ENCODE results near the gene FAM237B.

The FAM237B gene

DNA sequence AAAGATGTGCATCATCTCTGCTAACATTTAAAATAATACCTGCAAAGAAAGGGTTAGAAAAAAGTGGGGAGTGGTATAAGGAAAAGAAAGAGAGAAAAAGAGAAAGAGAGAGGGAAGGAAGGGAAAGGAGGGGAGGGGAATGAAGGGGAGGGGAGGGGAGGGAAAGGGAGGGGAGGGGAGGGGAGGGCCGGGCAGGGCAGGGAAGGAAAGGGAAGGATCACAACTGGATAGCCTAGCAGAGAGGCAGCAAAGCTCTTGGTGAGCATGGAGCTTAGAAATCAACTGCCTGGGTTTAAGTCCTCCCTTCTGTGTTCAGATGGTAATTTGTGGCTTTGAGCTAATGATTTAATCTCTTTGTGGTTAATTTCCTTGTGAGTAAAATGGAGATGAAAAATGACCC, 5.4 kb upstream of the FAM237B start:
- DNase-seq (ENCODE audit: insufficient read length): no peak
- no peak for FAIRE-seq
- TF ChIP-seq POLR2AphosphoS5 (IDR thresholded peaks at IDR 0.05; ENCODE audit: low read depth, low read length) (no peak), POLR2A (IDR thresholded peaks at IDR 0.05; ENCODE audit: low read depth, low read length) (no peak), TAF1 (IDR thresholded peaks at IDR 0.05; ENCODE audit: borderline replicate concordance, low read depth, low read length) (no peak)

DNA sequence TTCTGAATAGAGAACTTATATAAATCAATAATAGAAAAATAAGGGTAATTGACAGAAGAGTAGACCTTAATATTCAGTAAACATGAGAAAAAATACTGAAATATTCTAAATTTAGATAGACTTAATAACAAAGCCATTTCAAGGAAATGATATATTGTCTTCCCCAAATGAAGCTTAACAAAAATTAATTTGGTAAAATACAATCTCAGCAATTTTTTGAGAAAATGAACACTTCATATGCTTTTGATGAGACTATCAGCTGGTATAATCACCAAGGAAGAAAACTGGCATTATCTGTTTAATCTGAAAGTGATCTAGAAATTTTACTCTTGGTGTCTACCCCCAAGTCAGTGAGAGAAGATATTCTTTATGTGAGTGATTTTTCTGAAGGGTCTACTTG, 1.7 kb upstream of the FAM237B start:
- TF ChIP-seq TAF1 (IDR thresholded peaks at IDR 0.05; ENCODE audit: borderline replicate concordance, low read depth, low read length) (no peak), POLR2A (IDR thresholded peaks at IDR 0.05; ENCODE audit: low read depth, low read length) (no peak)
- FAIRE-seq (no peak), DNase-seq (ENCODE audit: insufficient read length) (no peak)

DNA sequence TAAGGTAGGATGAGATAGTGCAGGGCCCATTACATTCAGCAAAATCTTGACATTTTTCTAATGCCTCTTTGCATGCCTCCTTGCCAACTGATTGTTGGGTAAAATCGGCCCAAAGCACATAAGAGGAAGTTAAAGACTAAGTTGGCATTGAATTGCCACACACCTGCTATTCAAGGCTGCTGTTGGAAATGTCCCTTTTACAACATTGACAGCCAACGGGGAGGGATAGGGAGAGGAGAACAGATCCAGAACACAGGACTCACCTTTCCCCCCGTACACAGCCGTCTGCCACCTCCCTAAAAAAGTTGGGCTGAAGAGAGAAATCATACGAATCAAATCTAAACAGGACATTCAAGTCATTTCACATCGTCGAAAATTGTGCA, 695 bp downstream of the FAM237B start:
- no peak for FAIRE-seq
- DNase-seq (ENCODE audit: insufficient read length): no peak
- no peak for TF ChIP-seq POLR2A (IDR thresholded peaks at IDR 0.05; ENCODE audit: low read depth, low read length)
- TF ChIP-seq TAF1 (IDR thresholded peaks at IDR 0.05; ENCODE audit: borderline replicate concordance, low read depth, low read length): no peak
- TF ChIP-seq POLR2AphosphoS5 (IDR thresholded peaks at IDR 0.05; ENCODE audit: low read depth, low read length): no peak

DNA sequence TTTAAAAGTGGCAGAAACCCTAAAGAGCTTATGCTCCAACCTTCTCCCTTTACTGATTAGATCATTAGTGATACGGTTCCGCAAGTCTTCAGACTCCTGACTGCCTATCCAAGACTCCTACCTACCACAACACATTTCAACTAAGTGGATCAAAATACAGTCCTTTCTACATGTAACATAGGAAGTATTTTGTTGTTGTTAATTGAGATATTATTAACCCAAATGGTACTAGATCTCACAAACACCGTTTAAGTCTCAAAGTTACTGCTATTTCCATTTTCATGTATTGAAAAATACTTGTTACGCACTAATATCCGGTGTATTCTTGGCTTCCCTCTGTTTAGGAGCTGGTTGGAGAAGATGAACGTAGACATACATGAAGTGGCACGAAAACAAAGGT, 1.1 kb downstream of the FAM237B start:
- TF ChIP-seq POLR2AphosphoS5 (IDR thresholded peaks at IDR 0.05; ENCODE audit: low read depth, low read length) (no peak), TAF1 (IDR thresholded peaks at IDR 0.05; ENCODE audit: borderline replicate concordance, low read depth, low read length) (no peak), POLR2A (IDR thresholded peaks at IDR 0.05; ENCODE audit: low read depth, low read length) (no peak)
- no peak for FAIRE-seq
- no peak for DNase-seq (ENCODE audit: insufficient read length)

DNA sequence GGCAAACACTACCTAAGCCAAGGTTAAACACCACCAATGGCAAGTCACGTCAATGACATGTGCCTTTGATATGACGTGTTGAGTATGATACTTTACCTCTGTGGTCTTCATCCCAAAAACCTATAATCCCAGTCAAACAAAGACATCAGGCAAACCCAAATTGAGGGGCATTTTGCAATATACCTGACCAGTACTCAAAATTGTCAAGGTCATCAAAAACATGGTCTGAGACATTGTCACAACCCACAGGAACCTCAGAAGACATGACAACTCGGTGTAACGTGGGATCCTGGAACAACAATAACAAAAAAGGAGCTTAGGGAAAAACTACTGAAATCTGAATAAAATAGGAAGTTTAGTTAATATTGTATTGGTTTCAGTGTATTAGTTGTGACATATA, 7.2 kb downstream of the FAM237B start:
- no peak for FAIRE-seq
- no peak for DNase-seq (ENCODE audit: insufficient read length)
- TF ChIP-seq POLR2A (IDR thresholded peaks at IDR 0.05; ENCODE audit: low read depth, low read length) (no peak), POLR2AphosphoS5 (IDR thresholded peaks at IDR 0.05; ENCODE audit: low read depth, low read length) (no peak), TAF1 (IDR thresholded peaks at IDR 0.05; ENCODE audit: borderline replicate concordance, low read depth, low read length) (no peak)

DNA sequence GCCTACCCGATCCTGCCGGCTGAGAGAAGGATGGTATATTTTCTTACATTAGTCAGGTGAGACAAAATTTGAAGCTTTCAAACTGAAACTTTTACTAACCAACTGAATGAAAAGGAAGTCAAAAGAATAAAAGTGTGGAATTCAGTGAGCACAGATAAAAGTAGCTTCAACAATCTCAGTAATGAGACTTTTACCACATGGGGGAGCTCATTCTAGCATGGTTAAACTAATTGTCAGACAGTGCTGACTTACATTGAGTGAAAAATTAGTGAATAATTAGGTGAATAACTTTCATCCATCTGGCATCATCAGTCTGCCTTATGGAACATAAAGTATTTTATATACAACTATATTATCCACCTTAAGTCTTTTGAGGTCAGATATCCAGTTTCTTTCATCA, 8.4 kb downstream of the FAM237B start:
- TF ChIP-seq TAF1 (IDR thresholded peaks at IDR 0.05; ENCODE audit: borderline replicate concordance, low read depth, low read length) (no peak), POLR2A (IDR thresholded peaks at IDR 0.05; ENCODE audit: low read depth, low read length) (no peak), POLR2AphosphoS5 (IDR thresholded peaks at IDR 0.05; ENCODE audit: low read depth, low read length) (no peak)
- no peak for FAIRE-seq
- no peak for DNase-seq (ENCODE audit: insufficient read length)

DNA sequence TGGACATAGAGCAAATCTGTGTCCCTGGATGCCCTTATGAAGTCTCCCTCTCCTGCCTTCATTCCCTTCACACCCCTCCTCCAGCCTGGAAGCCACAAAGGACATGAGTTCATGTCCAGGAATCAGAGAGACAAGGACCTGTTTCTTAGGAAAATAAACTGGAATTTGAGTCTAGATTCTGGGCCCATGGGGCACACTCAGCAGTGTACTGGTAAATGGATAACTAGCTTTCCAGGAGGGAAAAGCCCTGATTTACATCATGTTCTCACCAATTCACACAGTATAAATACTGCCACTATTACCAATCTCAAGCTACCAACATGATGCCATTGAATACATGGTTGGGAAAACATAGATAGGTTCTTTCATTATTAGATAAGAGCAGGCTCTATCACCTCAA, 9.9 kb downstream of the FAM237B start:
- no peak for FAIRE-seq
- no peak for DNase-seq (ENCODE audit: insufficient read length)
- no peak for TF ChIP-seq POLR2A (IDR thresholded peaks at IDR 0.05; ENCODE audit: low read depth, low read length)
- TF ChIP-seq TAF1 (IDR thresholded peaks at IDR 0.05; ENCODE audit: borderline replicate concordance, low read depth, low read length): no peak
- no peak for TF ChIP-seq POLR2AphosphoS5 (IDR thresholded peaks at IDR 0.05; ENCODE audit: low read depth, low read length)

DNA sequence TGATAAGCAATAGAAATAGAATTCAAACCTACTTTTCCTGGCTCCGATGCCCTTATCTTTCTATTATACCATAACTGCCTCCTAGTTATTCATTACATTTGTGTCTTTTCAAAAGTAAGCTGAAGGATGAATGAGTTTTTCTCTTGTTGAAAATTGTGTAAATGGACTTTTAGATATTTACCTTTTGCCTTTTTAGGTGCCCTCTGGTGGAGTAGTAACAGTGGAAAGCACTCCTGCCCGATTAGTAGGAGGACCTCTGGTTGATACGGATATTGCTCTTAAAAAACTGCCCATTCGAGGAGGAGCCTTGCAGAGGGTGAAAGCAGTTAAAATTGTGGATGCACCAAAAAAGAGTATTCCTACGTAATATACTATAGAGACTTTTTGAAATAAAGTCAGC, 11.2 kb downstream of the FAM237B start:
- no peak for FAIRE-seq
- no peak for TF ChIP-seq TAF1 (IDR thresholded peaks at IDR 0.05; ENCODE audit: borderline replicate concordance, low read depth, low read length)
- TF ChIP-seq POLR2AphosphoS5 (IDR thresholded peaks at IDR 0.05; ENCODE audit: low read depth, low read length): no peak
- no peak for TF ChIP-seq POLR2A (IDR thresholded peaks at IDR 0.05; ENCODE audit: low read depth, low read length)
- DNase-seq (ENCODE audit: insufficient read length): no peak

DNA sequence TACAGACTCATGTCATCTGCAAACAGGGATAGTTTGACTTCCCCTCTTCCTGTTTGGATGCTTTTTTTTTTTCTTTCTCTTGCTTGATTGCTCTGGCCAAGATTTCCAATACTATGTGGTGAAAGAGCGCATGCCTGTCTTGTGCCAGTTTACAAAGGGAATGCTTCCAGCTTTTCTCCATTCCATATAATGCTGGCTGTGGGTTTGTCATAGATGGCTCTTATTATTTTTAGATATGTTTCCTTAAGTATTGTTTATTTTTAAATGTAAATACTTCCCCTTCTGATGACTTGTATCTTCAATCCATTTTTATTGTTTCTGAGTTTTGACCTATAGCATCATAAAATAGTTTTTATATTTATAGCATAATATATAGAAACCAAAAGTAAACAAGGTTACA, 17.9 kb downstream of the FAM237B start:
- no peak for TF ChIP-seq POLR2AphosphoS5 (IDR thresholded peaks at IDR 0.05; ENCODE audit: low read depth, low read length)
- TF ChIP-seq POLR2A (IDR thresholded peaks at IDR 0.05; ENCODE audit: low read depth, low read length): no peak
- no peak for TF ChIP-seq TAF1 (IDR thresholded peaks at IDR 0.05; ENCODE audit: borderline replicate concordance, low read depth, low read length)

DNA sequence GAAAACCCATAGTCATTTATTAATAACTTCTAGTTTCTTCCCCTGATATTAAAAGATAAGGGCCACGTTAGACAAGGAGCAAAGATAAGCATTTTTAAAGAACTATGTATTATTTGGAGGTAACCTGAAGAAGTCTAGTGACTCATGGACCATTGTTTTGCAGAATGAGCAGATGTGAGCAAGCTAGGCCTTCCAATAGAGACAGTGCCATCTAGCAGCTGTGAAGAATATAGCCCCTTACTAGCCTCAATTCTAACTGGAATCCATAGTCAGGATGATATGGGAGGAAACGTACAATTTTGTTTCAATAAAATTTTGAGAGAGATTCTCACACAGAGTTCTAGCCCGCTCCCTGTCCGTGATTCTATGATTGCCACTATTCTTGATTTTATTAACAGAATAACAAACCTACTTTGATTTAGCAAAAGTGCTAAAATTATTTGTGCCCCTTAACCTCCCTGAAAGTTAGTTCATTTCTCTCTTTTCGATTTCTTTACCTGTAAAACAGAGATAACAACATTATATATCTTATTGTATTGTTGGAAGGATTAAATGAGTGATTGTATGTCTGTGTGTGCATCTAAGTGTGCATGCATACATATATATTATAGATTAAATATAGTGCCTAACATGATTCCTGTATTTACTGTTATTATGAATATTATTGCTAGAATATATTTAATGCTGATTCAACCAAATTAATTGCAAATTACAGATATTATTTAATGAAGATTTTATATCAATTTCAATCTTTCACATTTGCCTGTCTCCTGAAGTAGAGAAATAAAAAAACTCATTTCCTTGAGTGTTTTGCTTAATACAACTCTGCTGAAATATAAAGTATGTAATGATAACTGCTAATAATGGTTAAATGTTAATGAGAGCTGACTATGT, 22.7 kb downstream of the FAM237B start:
- FAIRE-seq (peak; percentile 84), DNase-seq (ENCODE audit: insufficient read length) (no peak)
- TF ChIP-seq POLR2A (IDR thresholded peaks at IDR 0.05; ENCODE audit: low read depth, low read length) (no peak), TAF1 (IDR thresholded peaks at IDR 0.05; ENCODE audit: borderline replicate concordance, low read depth, low read length) (no peak), POLR2AphosphoS5 (IDR thresholded peaks at IDR 0.05; ENCODE audit: low read depth, low read length) (no peak)

More for the DNA sequence above, 17.9 kb downstream of the FAM237B start:
- no peak for DNase-seq (ENCODE audit: insufficient read length)
- FAIRE-seq: no peak

DNA sequence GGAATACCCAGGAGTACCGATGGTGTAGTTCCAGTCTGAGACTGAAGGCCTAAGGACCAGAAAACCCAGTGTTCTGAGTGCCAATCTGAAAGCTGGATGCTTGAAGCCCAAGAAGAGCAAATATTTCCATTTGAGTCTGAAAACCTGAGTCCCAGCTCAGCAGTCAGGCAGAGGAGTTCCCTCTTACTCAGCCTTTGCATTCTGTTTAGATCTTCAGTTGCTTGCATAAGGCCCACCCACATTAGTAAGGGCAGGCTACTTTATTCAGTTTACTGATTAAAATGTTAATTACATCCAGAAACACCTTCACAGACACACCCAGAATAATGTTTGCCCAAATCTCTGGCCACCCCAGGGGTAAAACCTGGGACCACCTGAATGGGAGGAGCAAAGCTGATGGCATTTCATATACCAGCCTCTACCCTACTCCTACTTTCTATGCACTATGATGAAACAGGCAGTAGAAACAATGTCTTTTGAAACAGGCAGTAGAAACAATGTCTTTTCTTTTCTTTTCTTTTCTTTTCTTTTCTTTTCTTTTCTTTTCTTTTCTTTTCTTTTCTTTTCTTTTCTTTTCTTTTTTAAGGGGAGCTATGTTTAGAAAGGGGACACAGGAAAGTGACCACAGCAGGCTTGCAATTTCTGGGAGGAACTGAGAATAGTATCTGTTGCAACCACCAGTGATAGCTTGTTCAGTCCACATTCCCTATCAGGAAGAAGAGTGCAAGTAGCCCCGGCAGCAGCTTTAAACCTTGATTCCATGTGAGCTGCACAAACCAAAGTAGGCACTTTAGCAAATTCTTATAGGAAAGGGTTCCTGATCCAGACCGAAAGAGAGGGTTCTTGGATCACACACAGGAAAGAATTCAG, 30.6 kb downstream of the FAM237B start:
- no peak for TF ChIP-seq POLR2A (IDR thresholded peaks at IDR 0.05; ENCODE audit: low read depth, low read length)
- no peak for TF ChIP-seq TAF1 (IDR thresholded peaks at IDR 0.05; ENCODE audit: borderline replicate concordance, low read depth, low read length)
- no peak for TF ChIP-seq POLR2AphosphoS5 (IDR thresholded peaks at IDR 0.05; ENCODE audit: low read depth, low read length)
- FAIRE-seq (no peak), DNase-seq (ENCODE audit: insufficient read length) (no peak)
